ENCODE measurements around the gene FARS2.

The FARS2 gene

GRCh38 chr6:5515200-5515599 is 253.9 kb downstream of the FARS2 start:
- DNase-seq (ENCODE audit: extremely low spot score, insufficient read length, low read depth) (no peak), FAIRE-seq (no peak)

- no peak for DNase-seq (ENCODE audit: extremely low spot score, insufficient read length, low read depth)
- FAIRE-seq, result peak; percentile 39
Observed at GRCh38 chr6:5516036-5516435, 254.7 kb downstream of the FARS2 start.

- FAIRE-seq, result peak; percentile 62
- no peak for DNase-seq (ENCODE audit: extremely low spot score, insufficient read length, low read depth)
Observed at GRCh38 chr6:5517796-5518195, 256.5 kb downstream of the FARS2 start.

- no peak for DNase-seq (ENCODE audit: extremely low spot score, insufficient read length, low read depth)
- peak; percentile 62 for FAIRE-seq
Observed at GRCh38 chr6:5518936-5519491, 257.7 kb downstream of the FARS2 start.

DNA sequence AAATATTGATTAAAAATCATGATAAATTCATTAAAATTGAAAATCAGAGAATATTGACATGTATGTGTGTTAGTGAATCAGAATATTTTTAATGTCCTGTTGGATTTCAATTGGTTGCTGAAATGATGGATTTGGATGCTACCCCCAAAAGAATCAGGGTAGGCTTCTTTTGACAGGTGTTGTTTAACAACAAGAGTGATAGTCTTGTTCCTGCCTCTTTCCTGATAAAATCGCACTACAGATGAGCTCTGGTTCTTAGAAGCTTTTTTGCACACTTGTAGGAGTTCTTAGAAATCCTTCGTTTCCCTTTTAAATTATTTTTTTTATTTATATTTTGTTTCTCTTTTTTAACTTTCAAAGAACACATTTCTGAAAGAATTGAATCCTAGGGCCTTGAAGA is 259.5 kb downstream of the FARS2 start:
- FAIRE-seq (no peak), DNase-seq (ENCODE audit: extremely low spot score, insufficient read length, low read depth) (no peak)

GRCh38 chr6:5521322-5521721 is 260.0 kb downstream of the FARS2 start:
- FAIRE-seq (no peak), DNase-seq (ENCODE audit: extremely low spot score, insufficient read length, low read depth) (no peak)

GRCh38 chr6:5522147-5522546 is 260.8 kb downstream of the FARS2 start:
- DNase-seq (ENCODE audit: extremely low spot score, insufficient read length, low read depth), result no peak
- FAIRE-seq, result no peak

- FAIRE-seq, result no peak
Observed at GRCh38 chr6:5524110-5524509, 262.8 kb downstream of the FARS2 start.

DNA sequence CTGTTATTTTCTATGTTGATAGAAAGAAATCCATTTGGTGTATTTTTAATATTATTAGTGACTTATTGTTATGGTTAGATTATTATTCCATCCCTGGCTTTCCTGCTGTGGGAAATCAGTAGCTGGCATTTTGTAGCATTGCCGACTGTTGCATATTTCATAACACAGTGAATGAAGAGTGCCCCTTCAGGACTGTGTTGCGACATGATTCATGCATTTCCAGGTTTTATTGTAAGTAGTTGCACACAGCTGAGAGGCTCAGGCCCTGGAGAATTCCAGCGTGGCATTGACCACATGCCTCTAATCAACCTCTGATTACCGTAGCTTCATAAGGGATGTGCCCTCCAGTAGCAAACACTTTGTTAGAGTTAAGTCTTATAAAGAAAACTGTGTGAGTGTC is 263.9 kb downstream of the FARS2 start:
- DNase-seq (ENCODE audit: extremely low spot score, insufficient read length, low read depth), result no peak
- no peak for FAIRE-seq

More at GRCh38 chr6:5524110-5524509, 262.8 kb downstream of the FARS2 start:
- DNase-seq (ENCODE audit: extremely low spot score, insufficient read length, low read depth), result no peak

DNA sequence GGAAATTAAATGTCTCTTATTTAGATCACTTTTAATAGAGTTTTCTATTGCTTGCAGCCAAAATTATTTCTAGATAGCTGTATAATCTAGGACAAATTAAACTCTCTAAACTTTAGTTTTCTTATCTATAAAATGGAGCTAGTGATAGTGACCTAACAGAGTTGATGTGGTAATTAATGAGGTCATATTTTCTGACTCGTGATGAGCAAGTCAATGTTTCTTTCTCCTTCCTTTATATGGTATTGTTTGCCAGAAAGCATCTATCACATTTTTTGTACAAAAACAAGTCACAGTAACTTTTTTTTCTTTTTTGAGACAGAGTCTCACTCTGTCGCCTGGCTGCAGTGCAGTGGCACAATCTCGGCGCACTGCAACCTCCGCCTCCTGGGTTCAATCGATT is 267.7 kb downstream of the FARS2 start:
- DNase-seq (ENCODE audit: extremely low spot score, insufficient read length, low read depth), result no peak
- FAIRE-seq, result no peak

- no peak for FAIRE-seq
- no peak for DNase-seq (ENCODE audit: extremely low spot score, insufficient read length, low read depth)
Observed at GRCh38 chr6:5529733-5530132, 268.4 kb downstream of the FARS2 start.

DNA sequence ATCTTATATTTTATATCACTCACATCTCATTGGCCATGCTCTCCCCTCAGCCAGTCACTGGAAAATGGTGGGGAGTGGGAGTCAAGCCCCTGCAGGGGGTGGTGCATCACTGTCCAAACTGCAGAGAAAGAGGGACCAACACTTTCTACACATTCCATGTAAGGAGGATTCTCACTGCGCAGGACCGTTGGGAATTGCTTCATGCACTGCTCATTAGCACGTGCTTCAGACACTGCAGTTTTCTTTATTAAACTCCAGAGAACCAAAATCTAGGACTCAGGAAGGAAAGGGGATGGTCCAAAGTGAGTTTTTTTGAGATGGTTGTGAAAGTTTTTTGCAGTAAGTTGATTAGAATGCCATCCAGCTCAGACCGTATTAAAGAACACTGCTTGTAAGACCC is 269.8 kb downstream of the FARS2 start:
- DNase-seq (ENCODE audit: extremely low spot score, insufficient read length, low read depth) (no peak), FAIRE-seq (no peak)

DNA sequence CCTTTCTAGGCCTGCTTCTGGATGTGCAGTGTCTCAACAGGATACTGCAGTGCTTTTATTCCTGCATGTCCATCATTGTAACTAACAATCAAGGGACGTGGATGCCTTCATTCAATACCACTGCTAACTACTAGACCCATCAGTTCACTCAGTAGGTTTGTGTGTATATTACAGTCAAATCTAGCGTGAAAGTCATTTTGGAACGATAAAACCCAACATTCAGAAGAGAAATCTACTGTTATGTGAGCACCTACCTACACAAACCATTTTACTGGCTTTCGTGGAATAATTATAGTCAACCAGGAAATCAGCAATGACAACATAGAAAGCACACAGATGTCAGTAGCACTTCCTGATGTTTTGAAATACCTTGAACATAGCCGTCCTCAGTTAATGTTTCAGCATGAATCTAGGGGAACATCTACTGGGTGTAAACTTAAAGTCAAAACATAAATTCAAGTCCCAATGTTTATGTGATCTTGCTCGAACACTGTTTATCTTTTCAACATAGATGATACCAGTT is 270.6 kb downstream of the FARS2 start:
- no peak for FAIRE-seq
- no peak for DNase-seq (ENCODE audit: extremely low spot score, insufficient read length, low read depth)

GRCh38 chr6:5532941-5533340 is 271.6 kb downstream of the FARS2 start:
- DNase-seq (ENCODE audit: extremely low spot score, insufficient read length, low read depth) (no peak), FAIRE-seq (no peak)

- DNase-seq (ENCODE audit: extremely low spot score, insufficient read length, low read depth) (no peak), FAIRE-seq (no peak)
Observed at GRCh38 chr6:5534643-5535042, 273.3 kb downstream of the FARS2 start.

GRCh38 chr6:5536644-5537043 is 275.3 kb downstream of the FARS2 start:
- FAIRE-seq (no peak), DNase-seq (ENCODE audit: extremely low spot score, insufficient read length, low read depth) (no peak)

DNA sequence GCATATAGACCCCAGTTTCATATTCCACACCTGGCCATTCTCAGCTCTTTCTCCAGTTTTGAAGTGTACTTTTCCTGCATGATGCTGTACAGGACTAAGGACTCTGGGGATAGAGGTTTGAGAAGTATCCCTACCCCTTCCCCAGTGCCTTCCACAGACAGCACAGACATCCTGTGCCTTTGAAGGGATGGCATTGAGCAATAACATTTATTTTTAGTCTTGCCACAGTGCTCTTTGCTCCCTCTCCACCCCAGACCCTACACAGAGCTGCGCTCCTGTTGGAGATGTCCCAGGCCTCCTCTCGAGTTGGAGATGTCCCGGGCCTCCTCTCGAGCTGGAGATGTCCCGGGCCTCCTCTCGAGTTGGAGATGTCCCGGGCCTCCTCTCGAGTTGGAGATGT is 275.8 kb downstream of the FARS2 start:
- DNase-seq (ENCODE audit: extremely low spot score, insufficient read length, low read depth) (no peak), FAIRE-seq (no peak)

- no peak for FAIRE-seq
- no peak for DNase-seq (ENCODE audit: extremely low spot score, insufficient read length, low read depth)
Observed at GRCh38 chr6:5537967-5538366, 276.7 kb downstream of the FARS2 start.

DNA sequence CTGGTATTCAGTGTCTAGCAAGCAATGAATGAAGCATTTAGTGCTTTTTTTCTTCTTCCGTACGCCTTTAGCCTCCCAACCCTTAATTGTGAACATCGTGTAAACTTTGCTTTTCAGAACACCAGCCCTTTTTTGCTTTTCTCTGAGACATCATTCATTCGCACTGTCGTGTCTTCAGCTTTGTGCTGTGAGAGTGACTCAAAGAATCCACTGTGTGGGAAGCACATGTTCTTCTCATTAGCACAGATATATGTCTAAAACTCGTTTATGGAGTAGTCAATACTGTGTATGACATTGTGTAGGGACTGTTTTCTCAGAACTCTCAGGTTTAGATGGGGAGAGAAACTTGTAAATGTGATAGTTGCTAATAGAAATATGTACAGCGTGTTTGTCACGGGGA is 279.1 kb downstream of the FARS2 start:
- FAIRE-seq, result no peak
- DNase-seq (ENCODE audit: extremely low spot score, insufficient read length, low read depth), result no peak

- FAIRE-seq, result no peak
- DNase-seq (ENCODE audit: extremely low spot score, insufficient read length, low read depth), result no peak
Observed at GRCh38 chr6:5541025-5541424, 279.7 kb downstream of the FARS2 start.

DNA sequence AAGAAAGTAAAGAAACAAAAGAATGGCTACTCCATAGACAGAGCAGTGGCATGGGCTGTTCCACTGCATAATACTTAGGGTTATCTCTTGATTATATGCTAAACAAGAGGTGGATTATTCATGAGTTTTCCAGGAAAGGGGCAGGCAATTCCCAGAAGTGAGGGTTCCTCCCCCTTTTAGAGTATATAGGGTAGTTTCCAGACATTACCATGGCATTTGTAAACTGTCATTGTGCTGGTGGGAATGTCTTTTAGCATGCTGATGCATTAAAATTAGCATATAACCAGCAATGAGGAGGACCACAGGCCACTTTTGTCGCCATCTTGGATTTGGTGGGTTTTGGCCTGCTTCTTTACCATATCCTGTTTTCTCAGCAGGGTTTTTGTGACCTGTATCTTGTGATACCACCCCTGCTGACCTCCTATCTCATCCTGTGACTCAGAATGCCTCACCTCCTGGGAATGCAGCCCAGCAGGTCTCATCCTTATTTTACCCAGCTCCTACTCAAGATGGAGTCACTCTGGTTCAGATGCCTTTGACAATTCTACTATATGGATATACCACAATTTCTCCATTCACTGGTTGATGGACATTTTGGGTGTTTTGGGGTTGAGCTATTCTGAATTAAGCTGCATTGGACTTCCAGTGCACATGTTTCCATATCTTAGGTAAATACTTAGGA is 280.6 kb downstream of the FARS2 start:
- no peak for FAIRE-seq

DNA sequence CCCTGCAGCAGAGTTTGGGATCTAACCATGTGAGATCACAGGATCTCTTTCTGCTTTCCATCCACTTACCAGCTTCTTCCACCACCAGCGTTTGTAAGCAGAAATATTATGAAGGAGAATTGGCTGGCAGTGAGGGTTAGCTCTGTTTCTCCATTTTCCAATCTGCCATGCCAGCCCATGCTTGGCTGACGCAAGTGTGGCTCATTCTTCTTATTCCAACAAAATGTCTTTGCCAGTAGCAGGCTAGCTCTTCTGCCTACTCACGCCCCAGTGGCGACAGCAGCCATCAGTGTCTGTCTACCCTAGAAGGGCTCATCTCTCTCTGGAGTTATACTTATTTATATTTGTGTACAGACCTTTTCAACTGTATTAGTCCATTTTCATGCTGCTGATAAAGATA is 286.2 kb downstream of the FARS2 start:
- DNase-seq (ENCODE audit: extremely low spot score, insufficient read length, low read depth) (no peak), FAIRE-seq (no peak)

More for the DNA sequence above, 280.6 kb downstream of the FARS2 start:
- DNase-seq (ENCODE audit: extremely low spot score, insufficient read length, low read depth), result no peak
